Peyer's patch (tissue), 4 donors: Measurements from ENCODE around the gene ZNF566. TPM values are rescaled to one million over a fixed set of nuclear protein-coding genes. Genes with fewer than 3 reads are reported as not detected.
A peak's percentile ranks its signal among the peaks of the same experiment; 100 is the strongest.
"Not testable (repeated sequence)": the region's sequence is repeated elsewhere in the genome, so short reads cannot be mapped to it uniquely, and the experiment has no call there.

ENCODE experiments used
- DNase-seq, 3 donors: peaks; one replicate each; pipeline ENCODE4 v3.0.0-alpha.2; 2017 to 2019
- H3K27ac ChIP-seq, 4 donors: fragments of 200-600 bp; sonication (generic); one replicate each; pipeline ENCODE4 v1.5.1; 2016 to 2019
- H3K27me3 ChIP-seq, 2 donors: fragments of 200-600 bp; sonication (generic); one replicate each; pipeline ENCODE4 v1.5.1; 2019
- H3K36me3 ChIP-seq, 3 donors: fragments of 200-600 bp; sonication (generic); one replicate each; pipeline ENCODE4 v1.5.1; 2016 to 2019
- H3K4me1 ChIP-seq, 4 donors: fragments of 200-600 bp; sonication (generic); one replicate each; pipeline ENCODE4 v1.5.1; 2016 to 2019
- H3K4me3 ChIP-seq, 4 donors: fragments of 200-600 bp; sonication (generic); 1 replicate in 3 of 4; 2 replicates in 1 of 4; pipeline ENCODE4 v1.5.1; 2016 to 2019; ENCODE audit warnings: mild to moderate bottlenecking in 1 of 4
- H3K9me3 ChIP-seq, 4 donors: fragments of 200-600 bp; sonication (generic); one replicate each; pipeline ENCODE4 v1.5.1; 2016 to 2019; ENCODE audit warnings: mild to moderate bottlenecking in 1 of 4
- POLR2A ChIP-seq, 2 donors: fragments of 450-650 bp; IDR thresholded peaks; one replicate each; pipeline ENCODE4 v1.5.1; 2017; ENCODE audit warnings: antibody characterized with exemption in 2 of 2, mild to moderate bottlenecking in 2 of 2, moderate library complexity in 2 of 2
- total RNA-seq, 4 donors: library from RNA; depleted of rRNA; stranded (reverse); fragments of >200 nt; gene quantifications; one replicate each; pipeline ENCODE4 v1.1.0, GENCODE V29; 2016
- TF ChIP-seq, protein P1 (sequence below), 6 experiments: fragments of 450-650 bp in 4 of 6; fragments of 200-600 bp in 2 of 6; sonication (generic) in 1 of 6; IDR thresholded peaks; one replicate each; pipeline ENCODE4 v1.5.1; 2017 to 2019; ENCODE audit warnings: antibody characterized with exemption in 6 of 6, mild to moderate bottlenecking in 3 of 6, moderate library complexity in 1 of 6

The ZNF566 gene
- total RNA-seq, 4 donors from 2014 or later: 5.8 to 39.6 (median 10.9) TPM

DNA sequence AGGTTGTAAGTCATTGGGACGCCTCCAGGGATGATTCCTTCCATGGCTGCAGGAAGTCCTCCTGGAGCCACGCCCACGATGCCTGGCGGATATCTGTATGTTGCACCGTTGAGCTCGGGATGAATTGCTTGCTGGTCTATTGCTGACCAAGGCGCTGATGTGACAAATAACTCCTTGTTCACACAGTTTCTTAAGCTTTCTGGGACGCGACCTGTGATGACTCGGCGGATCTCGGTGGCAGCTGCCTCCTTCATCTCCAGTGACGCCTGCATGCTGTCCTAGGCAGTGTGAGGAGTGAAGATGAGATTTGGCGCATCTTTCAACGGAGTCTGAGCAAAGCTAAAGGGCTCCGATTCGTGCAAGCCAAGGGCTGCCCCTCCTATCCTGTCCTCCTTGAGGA is 7.6 kb upstream of the ZNF566 start:
- TF ChIP-seq, protein P1, sequence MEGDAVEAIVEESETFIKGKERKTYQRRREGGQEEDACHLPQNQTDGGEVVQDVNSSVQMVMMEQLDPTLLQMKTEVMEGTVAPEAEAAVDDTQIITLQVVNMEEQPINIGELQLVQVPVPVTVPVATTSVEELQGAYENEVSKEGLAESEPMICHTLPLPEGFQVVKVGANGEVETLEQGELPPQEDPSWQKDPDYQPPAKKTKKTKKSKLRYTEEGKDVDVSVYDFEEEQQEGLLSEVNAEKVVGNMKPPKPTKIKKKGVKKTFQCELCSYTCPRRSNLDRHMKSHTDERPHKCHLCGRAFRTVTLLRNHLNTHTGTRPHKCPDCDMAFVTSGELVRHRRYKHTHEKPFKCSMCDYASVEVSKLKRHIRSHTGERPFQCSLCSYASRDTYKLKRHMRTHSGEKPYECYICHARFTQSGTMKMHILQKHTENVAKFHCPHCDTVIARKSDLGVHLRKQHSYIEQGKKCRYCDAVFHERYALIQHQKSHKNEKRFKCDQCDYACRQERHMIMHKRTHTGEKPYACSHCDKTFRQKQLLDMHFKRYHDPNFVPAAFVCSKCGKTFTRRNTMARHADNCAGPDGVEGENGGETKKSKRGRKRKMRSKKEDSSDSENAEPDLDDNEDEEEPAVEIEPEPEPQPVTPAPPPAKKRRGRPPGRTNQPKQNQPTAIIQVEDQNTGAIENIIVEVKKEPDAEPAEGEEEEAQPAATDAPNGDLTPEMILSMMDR (IDR thresholded peaks at IDR 0.05): no peak
- TF ChIP-seq POLR2A (IDR thresholded peaks at IDR 0.05): no peak
- DNase-seq: no peak
- no peak overlapping the region for H3K4me3 ChIP-seq

DNA sequence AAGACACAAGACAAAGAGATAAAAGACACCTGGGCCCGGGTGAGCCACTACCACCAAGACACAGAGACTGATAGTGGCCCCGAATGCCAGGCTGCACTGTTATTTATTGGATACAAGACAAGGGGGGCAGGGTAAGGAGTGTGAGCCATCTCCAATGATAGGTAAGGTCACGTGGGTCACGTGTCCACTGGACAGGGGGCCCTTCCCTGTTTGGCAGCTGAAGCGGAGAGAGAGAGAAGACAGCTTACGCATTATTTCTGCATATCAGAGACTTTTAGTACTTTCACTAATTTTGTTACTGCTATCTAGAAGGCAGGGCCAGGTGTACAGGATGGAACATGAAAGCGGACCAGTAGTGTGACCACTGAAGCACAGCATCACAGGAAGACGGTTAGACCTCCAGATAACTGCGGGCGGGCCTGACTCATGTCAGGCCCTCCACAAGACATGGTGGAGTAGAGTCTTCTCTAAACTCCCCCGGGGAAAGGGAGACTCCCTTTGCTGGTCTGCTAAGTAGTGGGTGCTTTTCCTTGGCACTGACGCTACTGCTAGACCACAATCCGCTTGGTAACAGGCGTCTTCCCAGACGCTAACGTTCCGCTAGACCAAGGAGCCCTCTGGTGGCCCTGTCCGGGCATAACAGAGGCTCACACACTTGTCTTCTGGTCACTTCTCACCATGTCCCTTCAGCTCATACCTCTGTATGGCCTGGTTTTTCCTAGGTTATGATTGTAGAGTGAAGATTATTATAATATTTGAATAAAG is 3.5 kb upstream of the ZNF566 start:
- not testable (repeated sequence) for H3K4me3 ChIP-seq, H3K4me1 ChIP-seq, H3K36me3 ChIP-seq, H3K27me3 ChIP-seq
- TF ChIP-seq, protein P1 (IDR thresholded peaks at IDR 0.05): peak; percentile 29 to 54 (median 42)
- H3K9me3 ChIP-seq: peaks cover 0 to 12% (median 0%) of the 10 kb centered on the region in 4 donors
- DNase-seq: peak; percentile 46 to 71 (median 70)
- H3K27ac ChIP-seq: peak overlapping the region in 1 of 4 donors; percentile 68

More for the DNA sequence above, 7.6 kb upstream of the ZNF566 start:
- H3K36me3 ChIP-seq: no peaks in the 10 kb centered on the region
- H3K27ac ChIP-seq: no peak overlapping the region
- H3K4me1 ChIP-seq: no peaks in the 10 kb centered on the region
- peaks cover 0 to 45% (median 2%) of the 10 kb centered on the region in 4 donors for H3K9me3 ChIP-seq
- H3K27me3 ChIP-seq: no peaks in the 10 kb centered on the region

DNA sequence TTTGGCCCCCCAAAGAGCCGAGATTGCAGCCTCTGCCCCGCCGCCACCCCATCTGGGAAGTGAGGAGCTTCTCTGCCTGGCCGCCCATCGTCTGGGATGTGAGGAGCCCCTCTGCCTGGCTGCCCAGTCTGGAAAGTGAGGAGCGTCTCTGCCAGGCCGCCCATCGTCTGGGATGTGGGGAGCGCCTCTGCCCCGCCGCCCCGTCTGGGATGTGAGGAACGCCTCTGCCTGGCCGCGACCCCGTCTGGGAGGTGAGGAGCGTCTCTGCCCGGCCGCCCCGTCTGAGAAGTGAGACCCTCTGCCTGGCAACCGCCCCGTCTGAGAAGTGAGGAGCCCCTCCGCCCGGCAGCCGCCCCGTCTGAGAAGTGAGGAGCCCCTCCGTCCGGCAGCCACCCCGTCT is 1.5 kb upstream of the ZNF566 start:
- Histone ChIP-seq H3K4me3 (peak overlapping the region in 1 of 4 donors; percentile 18), H3K4me1 (peaks cover 0 to 11% (median 2%) of the 10 kb centered on the region in 4 donors), H3K27ac (peak overlapping the region in 2 of 4 donors; percentile 91 to 92)
- DNase-seq, H3K27me3 ChIP-seq, H3K9me3 ChIP-seq, H3K36me3 ChIP-seq: not testable (repeated sequence)

DNA sequence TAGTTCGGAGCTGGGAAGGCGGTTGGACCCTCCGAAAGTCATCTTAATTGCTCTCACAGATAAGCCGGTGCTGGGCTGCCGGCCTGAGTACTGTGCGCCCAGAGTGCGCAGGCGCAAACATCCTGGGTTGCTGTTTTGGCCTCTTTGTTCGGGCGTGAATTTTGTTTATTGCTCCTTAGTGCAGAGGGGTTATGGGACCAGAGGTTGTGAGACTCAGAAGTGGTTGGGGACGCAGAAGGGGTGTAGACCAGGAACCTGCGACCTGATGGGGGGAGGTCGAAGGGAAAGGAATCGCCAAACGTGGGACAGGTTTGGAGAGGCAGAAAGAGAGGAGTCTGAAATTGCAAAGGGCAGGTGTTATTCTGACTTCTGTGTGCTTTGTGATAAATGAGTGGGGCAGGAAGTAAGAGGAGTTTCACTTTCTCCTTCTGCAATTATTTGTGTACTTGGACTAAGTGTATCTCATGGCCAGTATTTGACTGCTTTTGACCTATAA is 607 bp upstream of the ZNF566 start:
- H3K4me1 ChIP-seq: peaks cover 0 to 11% (median 2%) of the 10 kb centered on the region in 4 donors
- TF ChIP-seq POLR2A (IDR thresholded peaks at IDR 0.05): no peak
- TF ChIP-seq, protein P1 (IDR thresholded peaks at IDR 0.05): no peak
- peak in 2 of 3 donors; percentile 83 to 91 for DNase-seq
- no peaks in the 10 kb centered on the region for H3K36me3 ChIP-seq
- H3K4me3 ChIP-seq: peak overlapping the region; percentile 53 to 87 (median 72)
- peaks cover 0 to 13% (median 0%) of the 10 kb centered on the region in 4 donors for H3K9me3 ChIP-seq
- H3K27me3 ChIP-seq: no peaks in the 10 kb centered on the region
- H3K27ac ChIP-seq: peak overlapping the region; percentile 91 to 93 (median 92)

DNA sequence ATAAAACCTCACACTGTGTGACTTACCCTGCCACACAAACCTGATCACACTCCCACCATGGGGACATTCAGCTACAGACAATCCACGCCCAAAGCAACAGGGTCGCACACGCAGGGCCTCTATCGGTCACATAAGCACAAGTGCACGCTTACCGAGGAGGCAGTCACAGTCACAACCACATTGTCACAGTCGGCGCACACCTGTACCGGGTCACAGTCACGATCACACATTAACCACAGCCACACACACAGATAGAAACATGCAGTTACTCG is 579 bp downstream of the ZNF566 start:
- Histone ChIP-seq H3K9me3 (peaks cover 0 to 9% (median 0%) of the 10 kb centered on the region in 4 donors), H3K27me3 (no peaks in the 10 kb centered on the region), H3K4me3 (peak overlapping the region; percentile 53 to 87 (median 72)), H3K27ac (peak overlapping the region; percentile 91 to 93 (median 92)), H3K4me1 (peaks cover 0 to 11% (median 2%) of the 10 kb centered on the region in 4 donors), H3K36me3 (no peaks in the 10 kb centered on the region)
- TF ChIP-seq, protein P1 (IDR thresholded peaks at IDR 0.05): no peak
- TF ChIP-seq POLR2A (IDR thresholded peaks at IDR 0.05): no peak
- peak in 2 of 3 donors; percentile 49 to 57 for DNase-seq

DNA sequence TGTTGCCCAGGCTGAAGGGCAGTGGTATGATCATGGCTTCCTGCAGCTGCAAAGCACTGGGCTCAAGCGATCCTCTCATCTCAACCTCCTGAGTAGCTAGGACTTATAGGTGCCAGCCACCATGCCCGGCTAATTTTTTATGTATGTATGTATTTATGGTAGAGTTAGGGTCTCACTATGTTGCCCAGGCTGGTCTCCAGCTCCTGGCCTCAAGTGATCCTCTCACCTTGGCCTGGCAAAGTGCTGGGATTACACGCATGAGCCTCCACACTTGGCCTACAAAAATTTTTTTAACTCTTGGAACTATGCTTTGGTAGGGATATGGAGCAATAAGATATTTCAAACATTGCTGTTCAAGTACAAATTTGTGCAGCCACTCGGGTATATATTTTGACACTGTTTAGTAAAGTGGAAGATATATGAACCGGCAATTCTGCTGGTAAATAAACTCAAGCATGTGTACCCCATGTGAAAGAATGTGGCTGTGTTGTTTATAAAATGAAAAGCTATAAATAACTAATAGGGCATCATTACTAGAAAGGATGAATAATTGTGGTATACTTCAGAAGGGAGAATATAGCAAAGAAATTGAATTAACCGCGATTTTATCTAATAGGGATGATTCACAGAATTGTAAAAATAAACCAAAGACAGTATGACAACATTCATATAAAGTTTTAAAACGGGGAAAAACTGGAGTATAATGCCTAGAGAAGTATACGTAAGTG is 1.1 kb downstream of the ZNF566 start:
- DNase-seq: no peak
- Histone ChIP-seq H3K4me1 (peaks cover 0 to 11% (median 2%) of the 10 kb centered on the region in 4 donors), H3K4me3 (peak overlapping the region; percentile 53 to 87 (median 72)), H3K36me3 (no peaks in the 10 kb centered on the region), H3K27ac (peak overlapping the region; percentile 91 to 93 (median 92)), H3K27me3 (no peaks in the 10 kb centered on the region), H3K9me3 (peaks cover 0 to 9% (median 0%) of the 10 kb centered on the region in 4 donors)
- TF ChIP-seq POLR2A (IDR thresholded peaks at IDR 0.05): no peak
- TF ChIP-seq, protein P1 (IDR thresholded peaks at IDR 0.05): no peak
